ENCODE measurements around the gene ACSF3. TPM values are rescaled to one million over a fixed set of nuclear protein-coding genes. Genes with fewer than 3 reads are reported as not detected.
A peak's percentile ranks its signal among the peaks of the same experiment; 100 is the strongest.

Gene ACSF3
- total and polyA plus RNA-seq, 2 donors (not counting 1 experiment from before 2014, with no cell fraction given), result 45.2 to 113 TPM

DNA sequence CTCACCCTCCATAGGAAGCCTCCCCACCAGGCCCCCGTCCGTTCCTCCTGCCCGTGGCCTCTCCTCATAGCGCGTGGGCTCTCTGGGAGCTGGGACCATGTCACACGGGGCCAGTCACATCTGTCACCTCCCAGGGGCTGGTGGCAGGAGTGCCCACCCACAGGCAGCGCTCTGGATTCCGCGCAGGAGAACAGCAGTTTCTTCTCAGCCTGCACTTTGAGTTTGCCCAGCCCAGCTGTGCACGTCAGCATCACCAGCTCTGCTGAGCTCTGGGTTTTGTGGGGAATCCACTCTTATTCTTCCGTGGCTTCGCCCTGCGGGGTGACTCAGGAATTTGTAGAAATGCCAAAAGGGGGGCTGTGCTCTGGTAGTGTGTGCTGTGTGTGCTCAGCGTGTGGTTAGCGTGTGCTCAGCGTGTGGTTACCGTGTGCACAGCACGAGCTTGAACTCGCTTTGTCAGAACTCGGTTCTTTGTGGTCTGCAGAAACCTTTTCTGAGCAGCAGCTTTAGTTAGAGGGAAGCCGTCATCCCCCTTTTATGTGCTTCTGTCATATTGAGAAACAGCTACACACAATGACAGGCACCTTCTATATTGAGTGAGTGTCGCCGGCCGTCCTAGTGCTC is 3.2 kb downstream of the ACSF3 start:
- H3K4me2 ChIP-seq (replicated peaks; ENCODE audit: low read depth, low read length, poor library complexity, severe bottlenecking), result peak overlapping the region; percentile 72
- H3K4me3 Mint-ChIP-seq, result peak overlapping the region; percentile 92

More for the DNA sequence above, 3.2 kb downstream of the ACSF3 start:
- Mint-ChIP-seq H3K9me3 (ENCODE audit: insufficient read depth) (no peaks in the 10 kb centered on the region), H3K27me3 (peaks cover 3% of the 10 kb centered on the region), H3K27ac (peak overlapping the region; percentile 92), H3K4me1 (peaks cover 61% of the 10 kb centered on the region)
- intact Hi-C loops (cut with micrococcal nuclease), result loop anchor here (10.0 kb wide), 2 partner anchors 62 to 118 kb away; partner anchors contain the start of gene ZNF778
- DNase-seq (no peak), ATAC-seq (ENCODE audit: low read depth) (no peak)
- WGBS (ENCODE audit: insufficient coverage), result 77% methylated on average over 22 of the region's 24 CpGs
- no peak for TF ChIP-seq EZH2 (IDR thresholded peaks at IDR 0.05; ENCODE audit: borderline replicate concordance, insufficient read depth, low read depth, low read length, poor library complexity, severe bottlenecking)
- TF ChIP-seq, protein P1, sequence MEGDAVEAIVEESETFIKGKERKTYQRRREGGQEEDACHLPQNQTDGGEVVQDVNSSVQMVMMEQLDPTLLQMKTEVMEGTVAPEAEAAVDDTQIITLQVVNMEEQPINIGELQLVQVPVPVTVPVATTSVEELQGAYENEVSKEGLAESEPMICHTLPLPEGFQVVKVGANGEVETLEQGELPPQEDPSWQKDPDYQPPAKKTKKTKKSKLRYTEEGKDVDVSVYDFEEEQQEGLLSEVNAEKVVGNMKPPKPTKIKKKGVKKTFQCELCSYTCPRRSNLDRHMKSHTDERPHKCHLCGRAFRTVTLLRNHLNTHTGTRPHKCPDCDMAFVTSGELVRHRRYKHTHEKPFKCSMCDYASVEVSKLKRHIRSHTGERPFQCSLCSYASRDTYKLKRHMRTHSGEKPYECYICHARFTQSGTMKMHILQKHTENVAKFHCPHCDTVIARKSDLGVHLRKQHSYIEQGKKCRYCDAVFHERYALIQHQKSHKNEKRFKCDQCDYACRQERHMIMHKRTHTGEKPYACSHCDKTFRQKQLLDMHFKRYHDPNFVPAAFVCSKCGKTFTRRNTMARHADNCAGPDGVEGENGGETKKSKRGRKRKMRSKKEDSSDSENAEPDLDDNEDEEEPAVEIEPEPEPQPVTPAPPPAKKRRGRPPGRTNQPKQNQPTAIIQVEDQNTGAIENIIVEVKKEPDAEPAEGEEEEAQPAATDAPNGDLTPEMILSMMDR (IDR thresholded peaks at IDR 0.05), result no peak
- Histone ChIP-seq H2AFZ (ENCODE audit: insufficient read depth, low read depth, low read length, poor library complexity, severe bottlenecking) (no peak overlapping the region), H3K9me3 (ENCODE audit: control extremely low read depth in 1 of 3, control insufficient read depth in 2 of 3, insufficient read depth in 1 of 3, low read length in 2 of 3) (no peaks in the 10 kb centered on the region), H3K4me1 (ENCODE audit: control insufficient read depth in 2 of 2, insufficient read depth in 2 of 2, low read length in 2 of 2) (peaks cover 54 to 67% of the 10 kb centered on the region in 2 donors), H3K27me3 (replicated peaks in 1 of 4; ENCODE audit: control extremely low read depth in 1 of 4, control insufficient read depth in 3 of 4, insufficient read depth in 4 of 4, low read length in 3 of 4) (no peaks in the 10 kb centered on the region), H3K27ac (ENCODE audit: low read length in 2 of 2) (peak overlapping the region; percentile 73 to 76), H3K36me3 (replicated peaks in 1 of 2; ENCODE audit: control extremely low read depth in 1 of 2, control insufficient read depth in 1 of 2, extremely low read depth in 1 of 2, insufficient read depth in 2 of 2, low read length in 1 of 2) (peaks cover 2 to 23% of the 10 kb centered on the region in 2 experiments), H3K9ac (ENCODE audit: low read length) (no peak overlapping the region), H3K79me2 (ENCODE audit: control insufficient read depth, insufficient read depth, low read length) (peaks cover 75% of the 10 kb centered on the region), H4K20me1 (ENCODE audit: control insufficient read depth, insufficient read depth, low read length, poor library complexity, severe bottlenecking) (peaks cover 61% of the 10 kb centered on the region), H3K4me3 (ENCODE audit: control extremely low read depth in 1 of 5, extremely low read depth in 1 of 5, insufficient read depth in 1 of 5, low read depth in 2 of 5, low read length in 4 of 5) (no peak overlapping the region)
- CTCF ChIA-PET, result interaction anchor here (1.9 kb wide), 1 partner anchor 360 kb away, joined by 4 read pairs; no protein-coding TSS in a partner anchor
- POLR2A ChIA-PET, result interaction anchor here (1.7 to 3.0 kb wide), 3 partner anchors 15 to 19 kb away, joined by 5 to 14 read pairs (median 8); no protein-coding TSS in a partner anchor

Data from B cell (primary cell).